ENCODE results near the gene NOX5. TPM values are rescaled to one million over a fixed set of nuclear protein-coding genes. Genes with fewer than 3 reads are reported as not detected.

Gene NOX5
- total and polyA plus RNA-seq, 2 donors (not counting 1 experiment from before 2014, with no cell fraction given) = 0.01 to 0.05 TPM

DNA sequence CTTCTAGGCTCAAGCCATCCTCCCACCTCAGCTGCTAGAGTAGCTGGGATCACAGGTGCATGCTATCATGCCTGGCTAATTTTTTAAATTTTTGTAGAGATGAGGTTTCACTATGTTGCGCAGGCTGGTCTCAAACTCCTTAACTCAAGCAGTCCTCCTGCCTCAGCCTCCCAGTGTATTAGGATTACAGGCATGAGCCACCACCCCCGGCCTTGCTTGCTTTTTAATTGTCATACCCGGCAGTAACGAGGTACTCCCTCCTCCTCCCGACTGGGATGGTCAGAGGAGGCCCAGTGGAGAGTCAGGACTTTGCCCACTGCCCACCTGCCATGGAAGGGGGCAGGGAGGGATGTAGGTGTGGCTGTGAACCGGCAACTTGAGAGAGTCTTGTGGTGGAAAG, 4.5 kb downstream of the NOX5 start:
- no peak overlapping the region for H3K9ac ChIP-seq (ENCODE audit: low read length)
- H3K4me3 ChIP-seq (ENCODE audit: control extremely low read depth in 1 of 5, extremely low read depth in 1 of 5, insufficient read depth in 1 of 5, low read depth in 2 of 5, low read length in 4 of 5) = no peak overlapping the region
- H3K4me3 Mint-ChIP-seq = no peak overlapping the region
- no peak for DNase-seq
- H3K4me2 ChIP-seq (replicated peaks; ENCODE audit: low read depth, low read length, poor library complexity, severe bottlenecking) = no peak overlapping the region
- H3K9me3 Mint-ChIP-seq (ENCODE audit: insufficient read depth) = no peaks in the 10 kb centered on the region
- POLR2A ChIA-PET = no interaction called here
- CTCF ChIA-PET = no interaction called here
- H2AFZ ChIP-seq (ENCODE audit: insufficient read depth, low read depth, low read length, poor library complexity, severe bottlenecking) = no peak overlapping the region
- no peaks in the 10 kb centered on the region for H4K20me1 ChIP-seq (ENCODE audit: control insufficient read depth, insufficient read depth, low read length, poor library complexity, severe bottlenecking)
- no peaks in the 10 kb centered on the region for H3K36me3 ChIP-seq (replicated peaks in 1 of 2; ENCODE audit: control extremely low read depth in 1 of 2, control insufficient read depth in 1 of 2, extremely low read depth in 1 of 2, insufficient read depth in 2 of 2, low read length in 1 of 2)
- peaks cover 9% of the 10 kb centered on the region for H3K27me3 Mint-ChIP-seq
- no peaks in the 10 kb centered on the region for H3K4me1 Mint-ChIP-seq
- no peaks in the 10 kb centered on the region for H3K79me2 ChIP-seq (ENCODE audit: control insufficient read depth, insufficient read depth, low read length)
- 89% methylated on average over 3 of the region's 6 CpGs for WGBS (ENCODE audit: insufficient coverage)
- no peak for ATAC-seq (ENCODE audit: low read depth)
- intact Hi-C loops (cut with micrococcal nuclease) = no loop called here
- H3K27ac Mint-ChIP-seq = no peak overlapping the region
- TF ChIP-seq CTCF (IDR thresholded peaks at IDR 0.05) = no peak
- TF ChIP-seq EZH2 (IDR thresholded peaks at IDR 0.05; ENCODE audit: borderline replicate concordance, insufficient read depth, low read depth, low read length, poor library complexity, severe bottlenecking) = no peak
- no peaks in the 10 kb centered on the region for H3K4me1 ChIP-seq (ENCODE audit: control insufficient read depth in 2 of 2, insufficient read depth in 2 of 2, low read length in 2 of 2)
- H3K27me3 ChIP-seq (replicated peaks in 1 of 4; ENCODE audit: control extremely low read depth in 1 of 4, control insufficient read depth in 3 of 4, insufficient read depth in 4 of 4, low read length in 3 of 4) = no peaks in the 10 kb centered on the region
- H3K27ac ChIP-seq (ENCODE audit: low read length in 2 of 2) = no peak overlapping the region
- no peaks in the 10 kb centered on the region for H3K9me3 ChIP-seq (ENCODE audit: control extremely low read depth in 1 of 3, control insufficient read depth in 2 of 3, insufficient read depth in 1 of 3, low read length in 2 of 3)

- no peak overlapping the region for H2AFZ ChIP-seq (ENCODE audit: insufficient read depth, low read depth, low read length, poor library complexity, severe bottlenecking)
- H3K4me2 ChIP-seq (replicated peaks; ENCODE audit: low read depth, low read length, poor library complexity, severe bottlenecking) = no peak overlapping the region
- H4K20me1 ChIP-seq (ENCODE audit: control insufficient read depth, insufficient read depth, low read length, poor library complexity, severe bottlenecking) = no peaks in the 10 kb centered on the region
- H3K9me3 Mint-ChIP-seq (ENCODE audit: insufficient read depth) = no peaks in the 10 kb centered on the region
- no peaks in the 10 kb centered on the region for H3K4me1 ChIP-seq (ENCODE audit: control insufficient read depth in 2 of 2, insufficient read depth in 2 of 2, low read length in 2 of 2)
- H3K27ac ChIP-seq (ENCODE audit: low read length in 2 of 2) = no peak overlapping the region
- no peak overlapping the region for H3K4me3 ChIP-seq (ENCODE audit: control extremely low read depth in 1 of 5, extremely low read depth in 1 of 5, insufficient read depth in 1 of 5, low read depth in 2 of 5, low read length in 4 of 5)
- WGBS (ENCODE audit: insufficient coverage) = 100% methylated on average over 1 of the region's 2 CpGs
- no peak overlapping the region for H3K9ac ChIP-seq (ENCODE audit: low read length)
- TF ChIP-seq EZH2 (IDR thresholded peaks at IDR 0.05; ENCODE audit: borderline replicate concordance, insufficient read depth, low read depth, low read length, poor library complexity, severe bottlenecking) = no peak
- no peak for TF ChIP-seq CTCF (IDR thresholded peaks at IDR 0.05)
- peaks cover 14% of the 10 kb centered on the region for H3K27me3 Mint-ChIP-seq
- DNase-seq = no peak
- no peak overlapping the region for H3K27ac Mint-ChIP-seq
- CTCF ChIA-PET = no interaction called here
- no peak for ATAC-seq (ENCODE audit: low read depth)
- no peaks in the 10 kb centered on the region for H3K36me3 ChIP-seq (replicated peaks in 1 of 2; ENCODE audit: control extremely low read depth in 1 of 2, control insufficient read depth in 1 of 2, extremely low read depth in 1 of 2, insufficient read depth in 2 of 2, low read length in 1 of 2)
- H3K27me3 ChIP-seq (replicated peaks in 1 of 4; ENCODE audit: control extremely low read depth in 1 of 4, control insufficient read depth in 3 of 4, insufficient read depth in 4 of 4, low read length in 3 of 4) = no peaks in the 10 kb centered on the region
- H3K4me3 Mint-ChIP-seq = no peak overlapping the region
- peaks cover 1% of the 10 kb centered on the region for H3K4me1 Mint-ChIP-seq
- no peaks in the 10 kb centered on the region for H3K79me2 ChIP-seq (ENCODE audit: control insufficient read depth, insufficient read depth, low read length)
- intact Hi-C loops (cut with micrococcal nuclease) = no loop called here
- no peaks in the 10 kb centered on the region for H3K9me3 ChIP-seq (ENCODE audit: control extremely low read depth in 1 of 3, control insufficient read depth in 2 of 3, insufficient read depth in 1 of 3, low read length in 2 of 3)
- POLR2A ChIA-PET = no interaction called here
Measured at GRCh38 chr15:69021895-69022294, 7.4 kb downstream of the NOX5 start.
